ENCODE results near the gene PRKG1.

Gene PRKG1

DNA sequence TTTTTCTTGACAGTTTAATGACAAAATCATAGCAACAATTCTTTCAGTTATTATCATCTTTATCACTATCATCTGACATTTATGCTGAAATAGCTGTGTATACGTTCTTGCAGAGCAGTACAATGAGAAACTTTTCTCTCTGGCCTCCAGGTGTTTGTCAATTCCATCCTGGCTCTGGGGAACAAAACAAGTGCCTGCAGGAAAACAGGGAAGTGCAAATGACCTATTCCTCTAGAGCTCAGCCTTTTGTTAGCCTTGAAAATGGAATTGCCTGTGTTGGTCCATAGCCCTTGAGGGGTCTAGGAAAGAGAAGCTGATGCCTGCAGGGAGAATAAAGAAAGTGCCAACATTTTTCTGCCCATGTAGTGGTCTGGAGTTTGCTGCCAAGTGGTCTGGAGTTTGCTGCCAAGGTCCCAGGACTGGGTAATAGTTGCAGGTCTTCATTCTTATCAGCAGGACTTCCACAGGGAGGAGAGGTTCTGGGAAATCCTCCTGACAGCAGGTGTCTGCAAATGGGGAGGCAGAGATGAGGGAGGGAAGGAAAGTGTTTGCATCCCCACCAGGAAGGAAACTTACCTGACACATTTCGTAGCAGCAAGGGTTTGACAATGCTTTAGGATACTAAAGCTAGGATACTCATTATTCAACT, 635.2 kb downstream of the PRKG1 start:
- TF ChIP-seq, protein P1, sequence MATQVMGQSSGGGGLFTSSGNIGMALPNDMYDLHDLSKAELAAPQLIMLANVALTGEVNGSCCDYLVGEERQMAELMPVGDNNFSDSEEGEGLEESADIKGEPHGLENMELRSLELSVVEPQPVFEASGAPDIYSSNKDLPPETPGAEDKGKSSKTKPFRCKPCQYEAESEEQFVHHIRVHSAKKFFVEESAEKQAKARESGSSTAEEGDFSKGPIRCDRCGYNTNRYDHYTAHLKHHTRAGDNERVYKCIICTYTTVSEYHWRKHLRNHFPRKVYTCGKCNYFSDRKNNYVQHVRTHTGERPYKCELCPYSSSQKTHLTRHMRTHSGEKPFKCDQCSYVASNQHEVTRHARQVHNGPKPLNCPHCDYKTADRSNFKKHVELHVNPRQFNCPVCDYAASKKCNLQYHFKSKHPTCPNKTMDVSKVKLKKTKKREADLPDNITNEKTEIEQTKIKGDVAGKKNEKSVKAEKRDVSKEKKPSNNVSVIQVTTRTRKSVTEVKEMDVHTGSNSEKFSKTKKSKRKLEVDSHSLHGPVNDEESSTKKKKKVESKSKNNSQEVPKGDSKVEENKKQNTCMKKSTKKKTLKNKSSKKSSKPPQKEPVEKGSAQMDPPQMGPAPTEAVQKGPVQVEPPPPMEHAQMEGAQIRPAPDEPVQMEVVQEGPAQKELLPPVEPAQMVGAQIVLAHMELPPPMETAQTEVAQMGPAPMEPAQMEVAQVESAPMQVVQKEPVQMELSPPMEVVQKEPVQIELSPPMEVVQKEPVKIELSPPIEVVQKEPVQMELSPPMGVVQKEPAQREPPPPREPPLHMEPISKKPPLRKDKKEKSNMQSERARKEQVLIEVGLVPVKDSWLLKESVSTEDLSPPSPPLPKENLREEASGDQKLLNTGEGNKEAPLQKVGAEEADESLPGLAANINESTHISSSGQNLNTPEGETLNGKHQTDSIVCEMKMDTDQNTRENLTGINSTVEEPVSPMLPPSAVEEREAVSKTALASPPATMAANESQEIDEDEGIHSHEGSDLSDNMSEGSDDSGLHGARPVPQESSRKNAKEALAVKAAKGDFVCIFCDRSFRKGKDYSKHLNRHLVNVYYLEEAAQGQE (IDR thresholded peaks at IDR 0.05; ENCODE audit: insufficient read depth in 1 of 2, low read depth in 2 of 2, low read length in 2 of 2), result no peak
- TF ChIP-seq POLR2AphosphoS5 (IDR thresholded peaks at IDR 0.05; ENCODE audit: low read depth, low read length), result no peak

DNA sequence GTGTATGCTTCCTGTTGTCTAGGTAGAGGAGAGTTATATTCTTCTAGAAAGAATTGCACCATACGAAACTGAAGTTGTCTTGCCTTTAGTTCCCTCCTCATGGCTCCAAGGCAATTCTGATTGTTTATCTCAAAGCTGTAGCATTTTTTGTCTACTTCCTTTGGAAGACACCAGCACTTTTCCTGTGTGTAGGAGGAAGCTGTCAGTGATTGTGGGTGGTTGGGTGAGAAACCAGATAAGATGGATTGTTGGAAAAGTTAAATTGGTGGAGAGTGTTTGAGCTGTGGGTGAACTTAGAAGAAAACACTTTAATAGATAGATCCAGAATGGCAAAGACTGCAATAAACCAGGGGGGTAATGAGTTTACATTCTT, 637.2 kb downstream of the PRKG1 start:
- TF ChIP-seq POLR2AphosphoS5 (IDR thresholded peaks at IDR 0.05; ENCODE audit: low read depth, low read length), result no peak
- TF ChIP-seq, protein P1 (IDR thresholded peaks at IDR 0.05; ENCODE audit: insufficient read depth in 1 of 2, low read depth in 2 of 2, low read length in 2 of 2), result no peak
- no peak for TF ChIP-seq FOXP2 (optimal IDR thresholded peaks at IDR 0.05; ENCODE audit: borderline replicate concordance, extremely low read depth, extremely low read length, insufficient read depth)
- no peak for TF ChIP-seq TAF1 (IDR thresholded peaks at IDR 0.05; ENCODE audit: borderline replicate concordance, insufficient read depth, low read length)
- no peak for TF ChIP-seq SIN3A (IDR thresholded peaks at IDR 0.05; ENCODE audit: borderline replicate concordance, insufficient read depth, low read length)

DNA sequence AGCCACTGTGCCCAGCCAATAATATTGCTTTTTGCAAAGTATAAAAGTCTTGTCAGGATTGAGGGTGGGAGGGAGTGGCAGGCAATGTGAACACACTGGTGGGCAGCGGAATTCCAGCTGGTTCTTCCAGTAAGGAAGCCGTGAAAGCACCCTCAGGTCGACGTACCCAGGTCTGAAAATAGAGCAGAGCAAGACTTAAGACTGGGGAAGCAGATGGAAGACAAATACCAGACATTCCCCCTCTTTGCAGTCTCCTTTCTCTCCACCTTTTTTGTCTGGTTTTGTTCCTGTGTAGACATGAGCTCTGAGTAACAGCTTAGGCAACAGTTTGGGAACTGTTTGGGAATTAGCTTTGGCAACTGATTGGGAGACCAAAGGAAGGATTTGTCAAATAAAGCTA, 642.7 kb downstream of the PRKG1 start:
- no peak for TF ChIP-seq POLR2AphosphoS5 (IDR thresholded peaks at IDR 0.05; ENCODE audit: low read depth, low read length)
- TF ChIP-seq, protein P1 (IDR thresholded peaks at IDR 0.05; ENCODE audit: insufficient read depth in 1 of 2, low read depth in 2 of 2, low read length in 2 of 2), result no peak
- TF ChIP-seq FOXP2 (optimal IDR thresholded peaks at IDR 0.05; ENCODE audit: borderline replicate concordance, extremely low read depth, extremely low read length, insufficient read depth), result no peak
- no peak for TF ChIP-seq SIN3A (IDR thresholded peaks at IDR 0.05; ENCODE audit: borderline replicate concordance, insufficient read depth, low read length)
- no peak for TF ChIP-seq TAF1 (IDR thresholded peaks at IDR 0.05; ENCODE audit: borderline replicate concordance, insufficient read depth, low read length)

DNA sequence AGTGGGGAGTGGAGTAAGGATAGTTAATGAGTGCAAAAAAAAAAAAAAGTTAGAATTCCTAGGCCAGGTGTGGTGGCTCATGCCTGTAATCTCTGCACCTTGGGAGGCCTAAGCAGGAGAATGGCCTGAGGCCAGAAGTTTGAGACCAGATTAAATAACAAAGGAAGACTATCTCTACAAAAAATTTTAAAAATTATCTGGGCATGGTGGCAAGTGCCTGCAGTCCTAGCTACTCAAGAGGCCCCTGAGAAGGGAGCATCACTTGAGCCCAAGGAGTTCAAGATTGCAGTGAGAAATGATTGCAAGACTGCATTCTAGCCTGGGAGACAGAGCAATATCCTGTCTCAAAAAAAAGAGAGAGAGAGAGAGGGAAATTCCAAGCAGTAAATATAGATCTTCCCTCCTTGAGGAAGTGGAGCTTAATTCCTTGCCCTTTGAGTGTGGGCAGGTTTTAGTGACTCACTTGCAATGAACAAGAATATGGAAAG, 644.6 kb downstream of the PRKG1 start:
- TF ChIP-seq, protein P1 (IDR thresholded peaks at IDR 0.05; ENCODE audit: insufficient read depth in 1 of 2, low read depth in 2 of 2, low read length in 2 of 2), result no peak
- no peak for TF ChIP-seq POLR2AphosphoS5 (IDR thresholded peaks at IDR 0.05; ENCODE audit: low read depth, low read length)
- no peak for TF ChIP-seq TAF1 (IDR thresholded peaks at IDR 0.05; ENCODE audit: borderline replicate concordance, insufficient read depth, low read length)
- TF ChIP-seq SIN3A (IDR thresholded peaks at IDR 0.05; ENCODE audit: borderline replicate concordance, insufficient read depth, low read length), result no peak
- TF ChIP-seq FOXP2 (optimal IDR thresholded peaks at IDR 0.05; ENCODE audit: borderline replicate concordance, extremely low read depth, extremely low read length, insufficient read depth), result no peak

DNA sequence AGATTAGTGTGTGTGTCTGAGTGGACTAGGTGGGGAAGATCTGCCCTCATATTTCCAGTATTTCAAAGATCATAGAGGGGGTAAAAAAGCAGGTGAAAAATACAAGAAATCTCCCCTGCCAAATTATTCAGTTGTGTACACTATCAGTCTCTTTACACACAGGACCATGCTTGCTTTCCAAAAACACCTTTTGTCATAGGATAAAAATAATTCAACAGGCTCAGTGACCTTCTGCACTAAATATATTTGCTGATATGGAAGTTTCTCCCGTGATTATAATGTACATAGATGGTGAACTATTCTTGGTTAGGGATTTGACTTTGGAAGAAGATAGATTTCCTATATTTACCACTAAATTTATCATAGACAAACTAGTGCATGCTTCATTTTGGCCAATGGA, 649.8 kb downstream of the PRKG1 start:
- TF ChIP-seq, protein P1 (IDR thresholded peaks at IDR 0.05; ENCODE audit: insufficient read depth in 1 of 2, low read depth in 2 of 2, low read length in 2 of 2), result no peak
- TF ChIP-seq POLR2AphosphoS5 (IDR thresholded peaks at IDR 0.05; ENCODE audit: low read depth, low read length) (no peak), SIN3A (IDR thresholded peaks at IDR 0.05; ENCODE audit: borderline replicate concordance, insufficient read depth, low read length) (no peak), FOXP2 (optimal IDR thresholded peaks at IDR 0.05; ENCODE audit: borderline replicate concordance, extremely low read depth, extremely low read length, insufficient read depth) (no peak), TAF1 (IDR thresholded peaks at IDR 0.05; ENCODE audit: borderline replicate concordance, insufficient read depth, low read length) (no peak)
